IMR-90 (cell line): Measurements from ENCODE around the gene CFAP300. TPM values are rescaled to one million over a fixed set of nuclear protein-coding genes. Genes with fewer than 3 reads are reported as not detected.

Experiments used
- ATAC-seq: fragments of 200-7000 bp; cut with Tn5 transposase; 2 replicates; pipeline ENCODE4 v1.9.1; 2020; ENCODE audit warnings: low read depth, mild to moderate bottlenecking, moderate library complexity
- BruUV-seq: library from RNA; stranded (reverse); fragments of 400-500 nt; replicated peaks from 2 replicates; lab custom pipeline; 2021; lab: Mats Ljungman, UMichigan
- CTCF ChIA-PET: fragments of 300-600 bp; formaldehyde crosslinking; extraction: SDS; loops from one replicate; lab custom pipeline; 2021; ENCODE audit warnings: antibody characterized with exemption; lab: Yijun Ruan, JAX
- POLR2A ChIA-PET: fragments of 300-600 bp; sonication (Branson Sonifier 250); formaldehyde crosslinking; loops from one replicate; lab custom pipeline; 2022; ENCODE audit warnings: antibody characterized with exemption; ENCODE audit not compliant: unreplicated experiment; lab: Charles Lee
- DNase-seq: peaks from one replicate; pipeline ENCODE4 v3.0.0; 2013
- H2AFZ ChIP-seq: replicated peaks from 2 replicates; pipeline ENCODE3; 2013; ENCODE audit warnings: low read length, mild to moderate bottlenecking; ENCODE audit not compliant: poor library complexity
- H2AK5ac ChIP-seq: 2 replicates; pipeline ENCODE4 v1.6.1; 2013; ENCODE audit warnings: low read depth, low read length, inconsistent platforms
- H2AK9ac ChIP-seq: replicated peaks from 2 replicates; pipeline ENCODE3; 2013; ENCODE audit warnings: mild to moderate bottlenecking, low read depth, low read length, moderate library complexity; ENCODE audit not compliant: poor library complexity
- H2BK120ac ChIP-seq: 2 replicates; pipeline ENCODE4 v1.6.1; 2013; ENCODE audit warnings: low read depth, low read length, inconsistent platforms
- H2BK15ac ChIP-seq: 3 replicates; pipeline ENCODE4 v1.6.1; 2013; ENCODE audit warnings: low read depth, low read length, inconsistent platforms
- H2BK20ac ChIP-seq: 2 replicates; pipeline ENCODE4 v1.6.1; 2013; ENCODE audit warnings: low read depth, mild to moderate bottlenecking, inconsistent platforms, low read length, moderate library complexity
- H2BK5ac ChIP-seq: 2 replicates; pipeline ENCODE4 v1.6.1; 2013; ENCODE audit warnings: mild to moderate bottlenecking, low read depth, low read length, inconsistent platforms; ENCODE audit not compliant: poor library complexity, severe bottlenecking
- H3K14ac ChIP-seq: replicated peaks from 2 replicates; pipeline ENCODE4 v1.6.1; 2013; ENCODE audit warnings: low read depth, low read length, inconsistent platforms
- H3K18ac ChIP-seq: 2 replicates; pipeline ENCODE4 v1.6.1; 2013; ENCODE audit warnings: low read depth, low read length, control low read depth
- H3K23ac ChIP-seq: 2 replicates; pipeline ENCODE4 v1.6.1; 2013; ENCODE audit warnings: low read depth, low read length, inconsistent platforms
- H3K27ac ChIP-seq: 2 replicates; pipeline ENCODE4 v1.5.1; 2013; ENCODE audit warnings: mild to moderate bottlenecking, control low read depth, low read length; ENCODE audit not compliant: insufficient read depth
- H3K27me3 ChIP-seq: 2 replicates; pipeline ENCODE4 v1.6.1; 2013; ENCODE audit warnings: low read length; ENCODE audit not compliant: control insufficient read depth, insufficient read depth
- H3K36me3 ChIP-seq: 2 replicates; pipeline ENCODE4 v1.6.1; 2013; ENCODE audit warnings: low read length, mixed read lengths; ENCODE audit not compliant: control insufficient read depth, insufficient read depth
- H3K4ac ChIP-seq: 2 replicates; pipeline ENCODE4 v1.6.1; 2013; ENCODE audit warnings: low read depth, low read length, inconsistent platforms
- H3K4me1 ChIP-seq: 2 replicates; pipeline ENCODE4 v1.6.1; 2013; ENCODE audit warnings: low read length, mixed read lengths; ENCODE audit not compliant: control insufficient read depth, insufficient read depth
- H3K4me2 ChIP-seq: 2 replicates; pipeline ENCODE4 v1.6.1; 2013; ENCODE audit warnings: low read depth, mild to moderate bottlenecking, control low read depth, low read length, moderate library complexity
- H3K4me3 ChIP-seq: 2 replicates; pipeline ENCODE4 v1.5.1; 2013; ENCODE audit warnings: low read depth, mild to moderate bottlenecking, control low read depth, low read length, moderate library complexity; ENCODE audit not compliant: insufficient read depth
- H3K56ac ChIP-seq: 2 replicates; pipeline ENCODE4 v1.6.1; 2013; ENCODE audit warnings: low read length, inconsistent platforms; ENCODE audit not compliant: insufficient read depth; ENCODE audit errors: extremely low read depth
- H3K79me1 ChIP-seq, 2 experiments: 2 replicates each; pipeline ENCODE4 v1.6.1; 2013; ENCODE audit warnings: low read length in 2 of 2, inconsistent platforms in 1 of 2, low read depth in 1 of 2
- H3K9ac ChIP-seq: 2 replicates; pipeline ENCODE4 v1.6.1; 2013; ENCODE audit warnings: low read depth, low read length, control low read depth
- H3K9me1 ChIP-seq: 2 replicates; pipeline ENCODE4 v1.6.1; 2013; ENCODE audit warnings: low read length, inconsistent platforms; ENCODE audit not compliant: insufficient read depth
- H3K9me3 ChIP-seq: 2 replicates; pipeline ENCODE4 v1.6.1; 2013; ENCODE audit warnings: low read length; ENCODE audit not compliant: control insufficient read depth, insufficient read depth
- H4K20me1 ChIP-seq: 2 replicates; pipeline ENCODE4 v1.6.1; 2013; ENCODE audit warnings: low read length, inconsistent platforms; ENCODE audit not compliant: insufficient read depth
- H4K5ac ChIP-seq: 2 replicates; pipeline ENCODE4 v1.6.1; 2013; ENCODE audit warnings: mild to moderate bottlenecking, low read depth, low read length, control low read depth
- H4K8ac ChIP-seq, 2 experiments: 2 replicates each; pipeline ENCODE4 v1.6.1; 2013; ENCODE audit warnings: low read depth in 2 of 2, low read length in 2 of 2, control low read depth in 1 of 2, inconsistent platforms in 1 of 2
- H4K91ac ChIP-seq: 2 replicates; pipeline ENCODE4 v1.6.1; 2013; ENCODE audit warnings: low read depth, low read length, inconsistent platforms; ENCODE audit not compliant: insufficient read depth
- BHLHE40 ChIP-seq: fragments of 150-350 bp; IDR thresholded peaks from 2 replicates; pipeline ENCODE4 v1.6.1; 2016; ENCODE audit warnings: mild to moderate bottlenecking, low read depth, low read length
- MAZ ChIP-seq: IDR thresholded peaks from 2 replicates; pipeline ENCODE4 v1.6.1; 2012; ENCODE audit warnings: low read depth, mild to moderate bottlenecking, low read length, improper control_type of control experiment, moderate library complexity, borderline replicate concordance
- NFE2L2 ChIP-seq: fragments of 150-350 bp; IDR thresholded peaks from 2 replicates; pipeline ENCODE4 v1.6.1; 2016; ENCODE audit warnings: low read depth, mild to moderate bottlenecking, low read length
- RAD21 ChIP-seq: IDR thresholded peaks from 2 replicates; pipeline ENCODE4 v1.6.1; 2012; ENCODE audit warnings: low read length, improper control_type of control experiment
- SMC3 ChIP-seq: fragments of 150-350 bp; IDR thresholded peaks from 2 replicates; pipeline ENCODE4 v1.6.1; 2016; ENCODE audit warnings: low read depth, mild to moderate bottlenecking, antibody characterized with exemption, low read length, moderate library complexity
- WGBS, 2 experiments: methylation state at CpG; one replicate each; pipeline versions ENCODE4 v1.1.5 to v1.1.7; 2013; ENCODE audit warnings: missing lambda C conversion rate in 2 of 2; ENCODE audit not compliant: insufficient read length in 1 of 2; ENCODE audit errors: extremely low coverage in 2 of 2; 5-methylcytosine and 5-hydroxymethylcytosine counted together
- dilution Hi-C: fragments of 300-500 bp; cut with HindIII; formaldehyde crosslinking; loops from one replicate; pipeline ENCODE4 v1.14.3; 2018; ENCODE audit warnings: low sequenced_read_pairs; ENCODE audit not compliant: unreplicated experiment
- in situ Hi-C: fragments of 300-500 bp; cut with MboI; formaldehyde crosslinking; loops from 3 replicates; pipeline ENCODE4 v1.14.3; 2019; ENCODE audit warnings: low sequenced_read_pairs, inconsistent platforms, mixed read lengths
- intact Hi-C: fragments of 100-400 bp; cut with micrococcal nuclease; formaldehyde crosslinking; loops from 2 replicates; pipeline ENCODE4 v1.10.0; 2022
- polyA plus RNA-seq, 3 experiments: library from polyadenylated mRNA; depleted of rRNA; stranded (reverse); fragments of >200 nt; gene quantifications; 2 replicates each; pipeline ENCODE4 v1.2.3, GENCODE V29; 2012; ENCODE audit warnings: low replicate concordance in 1 of 3
- total RNA-seq: library from RNA; depleted of rRNA; stranded (reverse); fragments of >200 nt; gene quantifications from 2 replicates; pipeline ENCODE4 v1.2.3, GENCODE V29; 2012
- TF ChIP-seq, protein P1 (sequence below): fragments of 150-350 bp; IDR thresholded peaks from 2 replicates; pipeline ENCODE4 v1.6.1; 2016; ENCODE audit warnings: low read depth, mild to moderate bottlenecking, low read length, moderate library complexity, borderline replicate concordance
- TF ChIP-seq, protein P2 (sequence below): conservative IDR thresholded peaks from 2 replicates; pipeline ENCODE4 v1.5.1; 2012; ENCODE audit warnings: mild to moderate bottlenecking, low read depth, low read length, improper control_type of control experiment

The CFAP300 gene
- total and polyA plus RNA-seq, 2 of the 4 experiments (the other 2 are of a cell fraction), result 0.90 to 1.8 TPM

DNA sequence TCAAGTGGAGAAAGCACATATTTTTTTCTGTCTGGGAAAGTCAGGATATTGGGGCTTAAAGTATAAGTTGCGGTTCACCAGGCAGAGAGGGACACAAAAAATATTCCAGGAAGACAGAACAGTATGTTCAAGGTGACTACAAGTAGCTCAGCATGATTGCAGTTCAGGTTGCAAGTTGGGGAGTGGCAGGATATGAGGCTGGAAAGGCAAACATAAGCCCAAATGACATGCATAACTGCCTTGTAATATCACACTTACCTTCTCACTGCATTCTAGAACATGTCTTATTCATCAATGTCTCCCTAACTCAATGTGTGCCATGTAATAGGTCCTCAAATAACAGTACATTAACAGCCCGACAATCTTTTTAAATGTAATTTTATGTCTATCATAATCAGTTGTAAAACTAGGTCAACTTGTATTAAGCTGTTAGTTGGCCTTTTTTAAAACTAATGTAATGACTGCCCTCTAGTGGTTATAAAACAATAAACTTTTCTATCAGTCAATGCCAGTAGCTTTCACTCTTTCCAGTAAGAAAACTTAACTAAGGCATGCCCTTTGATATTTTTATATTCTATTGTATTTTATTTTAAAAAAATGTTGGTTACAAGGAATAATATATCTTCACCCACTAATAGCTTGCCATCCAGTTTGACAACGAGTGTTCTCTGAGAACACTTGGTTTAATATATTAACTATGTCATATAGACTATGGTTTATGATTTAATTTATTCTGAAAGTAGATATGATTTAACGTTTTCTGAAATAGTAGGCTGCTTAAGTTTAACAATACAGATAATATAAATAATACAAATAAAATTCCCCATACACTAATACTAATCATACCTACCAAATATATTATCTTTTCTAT, 39.4 kb upstream of the CFAP300 start:
- Histone ChIP-seq H3K9ac (no peak overlapping the region), H4K8ac (peak overlapping the region in 1 of 2 experiments; percentile 73; a peak in 2 of 4 replicates), H3K4me3 (no peak overlapping the region), H3K27ac (no peak overlapping the region), H3K18ac (peak overlapping the region; percentile 22; the same call in 1 of the 2 replicates), H3K36me3 (no peaks in the 10 kb centered on the region), H3K23ac (peak overlapping the region; percentile 5; the same call in 1 of the 2 replicates), H2BK5ac (no peak overlapping the region), H3K79me1 (no peaks in the 10 kb centered on the region), H3K9me3 (no peaks in the 10 kb centered on the region), H2AK5ac (0 out of 2 replicates have a peak overlapping the region, but pooled peaks have one; percentile 22), H2BK120ac (peak overlapping the region; percentile 65), H4K20me1 (no peaks in the 10 kb centered on the region), H3K9me1 (0 out of 2 replicates have a peak, but pooled peaks cover 5% of the 10 kb centered on the region), H2AFZ (peak overlapping the region; percentile 71), H3K27me3 (no peaks in the 10 kb centered on the region), H3K4me1 (peaks cover 10% of the 10 kb centered on the region), H3K4me2 (peak overlapping the region; percentile 46; the same call in 1 of the 2 replicates), H3K56ac (no peak overlapping the region), H2BK15ac (0 out of 3 replicates have a peak overlapping the region, but pooled peaks have one; percentile 13), H2BK20ac (peak overlapping the region; percentile 45; the same call in 1 of the 2 replicates), H3K4ac (peak overlapping the region; percentile 34; the same call in 1 of the 2 replicates), H3K14ac (no peak overlapping the region), H4K5ac (no peak overlapping the region), H4K91ac (0 out of 2 replicates have a peak overlapping the region, but pooled peaks have one; percentile 43), H2AK9ac (no peak overlapping the region)
- 100% methylated on average over 1 of the region's 4 CpGs; no CpG with 5 or more reads in 1 of the 2 experiments for WGBS, 2 experiments
- in situ Hi-C loops, result no loop called here
- dilution Hi-C loops, result no loop called here
- ChIA-PET CTCF (interaction anchor here (0.6 to 4.6 kb wide), 6 partner anchors 34 to 561 kb away, joined by 3 to 58 read pairs (median 6); partner anchors contain the start of gene CEP126), POLR2A (interaction anchor here (0.6 kb wide), 1 partner anchor 178 kb away, joined by 3 read pairs; no protein-coding TSS in a partner anchor)
- no peak for TF ChIP-seq MAZ
- peak; percentile 55 for TF ChIP-seq SMC3
- peak; percentile 65 for TF ChIP-seq RAD21
- TF ChIP-seq, protein P1, sequence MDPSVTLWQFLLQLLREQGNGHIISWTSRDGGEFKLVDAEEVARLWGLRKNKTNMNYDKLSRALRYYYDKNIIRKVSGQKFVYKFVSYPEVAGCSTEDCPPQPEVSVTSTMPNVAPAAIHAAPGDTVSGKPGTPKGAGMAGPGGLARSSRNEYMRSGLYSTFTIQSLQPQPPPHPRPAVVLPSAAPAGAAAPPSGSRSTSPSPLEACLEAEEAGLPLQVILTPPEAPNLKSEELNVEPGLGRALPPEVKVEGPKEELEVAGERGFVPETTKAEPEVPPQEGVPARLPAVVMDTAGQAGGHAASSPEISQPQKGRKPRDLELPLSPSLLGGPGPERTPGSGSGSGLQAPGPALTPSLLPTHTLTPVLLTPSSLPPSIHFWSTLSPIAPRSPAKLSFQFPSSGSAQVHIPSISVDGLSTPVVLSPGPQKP, result no peak
- TF ChIP-seq BHLHE40, result no peak
- TF ChIP-seq, protein P2, sequence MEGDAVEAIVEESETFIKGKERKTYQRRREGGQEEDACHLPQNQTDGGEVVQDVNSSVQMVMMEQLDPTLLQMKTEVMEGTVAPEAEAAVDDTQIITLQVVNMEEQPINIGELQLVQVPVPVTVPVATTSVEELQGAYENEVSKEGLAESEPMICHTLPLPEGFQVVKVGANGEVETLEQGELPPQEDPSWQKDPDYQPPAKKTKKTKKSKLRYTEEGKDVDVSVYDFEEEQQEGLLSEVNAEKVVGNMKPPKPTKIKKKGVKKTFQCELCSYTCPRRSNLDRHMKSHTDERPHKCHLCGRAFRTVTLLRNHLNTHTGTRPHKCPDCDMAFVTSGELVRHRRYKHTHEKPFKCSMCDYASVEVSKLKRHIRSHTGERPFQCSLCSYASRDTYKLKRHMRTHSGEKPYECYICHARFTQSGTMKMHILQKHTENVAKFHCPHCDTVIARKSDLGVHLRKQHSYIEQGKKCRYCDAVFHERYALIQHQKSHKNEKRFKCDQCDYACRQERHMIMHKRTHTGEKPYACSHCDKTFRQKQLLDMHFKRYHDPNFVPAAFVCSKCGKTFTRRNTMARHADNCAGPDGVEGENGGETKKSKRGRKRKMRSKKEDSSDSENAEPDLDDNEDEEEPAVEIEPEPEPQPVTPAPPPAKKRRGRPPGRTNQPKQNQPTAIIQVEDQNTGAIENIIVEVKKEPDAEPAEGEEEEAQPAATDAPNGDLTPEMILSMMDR, result peak; percentile 62
- no peak for TF ChIP-seq NFE2L2
- ATAC-seq (peak; percentile 59; the same call in 1 of the 2 replicates), DNase-seq (peak; percentile 66)
- no TSS peak for BruUV-seq
- intact Hi-C loops, result loop anchor here (1.0 to 5.0 kb wide), 4 partner anchors 91 to 576 kb away; partner anchors contain the start of genes ANGPTL5 and CEP126
